ENCODE results near the gene BTN1A1. TPM values are rescaled to one million over a fixed set of nuclear protein-coding genes. Genes with fewer than 3 reads are reported as not detected.
"Not testable (repeated sequence)": the region's sequence is repeated elsewhere in the genome, so short reads cannot be mapped to it uniquely, and the experiment has no call there.

Gene BTN1A1
- total RNA-seq, 1 donor from 2014 or later: not detected

GRCh38 chr6:26502626-26503025 lies 2.5 kb downstream of the BTN1A1 start:
- ATAC-seq (no peak), DNase-seq (ENCODE audit: low spot score) (no peak)

DNA sequence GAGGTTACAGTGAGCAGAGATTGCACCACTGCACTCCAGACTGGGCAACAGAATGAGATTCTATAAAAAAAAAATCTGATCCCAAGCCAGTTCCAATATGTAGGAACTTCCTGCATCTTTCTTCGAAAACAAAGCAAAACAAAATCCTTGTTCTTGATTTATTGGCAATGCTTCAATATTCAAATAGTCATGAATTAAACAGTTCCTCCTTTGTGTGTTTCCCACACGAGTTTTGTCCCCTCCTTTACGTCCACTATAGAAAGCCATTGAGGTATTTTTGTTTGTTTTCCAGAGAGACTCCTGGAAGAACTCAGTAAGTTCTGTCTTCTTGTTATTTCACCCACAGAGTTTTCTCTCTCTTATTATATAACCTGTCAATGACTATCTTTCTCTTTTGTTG lies 7.6 kb downstream of the BTN1A1 start:
- DNase-seq (ENCODE audit: low spot score): no peak
- ATAC-seq: no peak

DNA sequence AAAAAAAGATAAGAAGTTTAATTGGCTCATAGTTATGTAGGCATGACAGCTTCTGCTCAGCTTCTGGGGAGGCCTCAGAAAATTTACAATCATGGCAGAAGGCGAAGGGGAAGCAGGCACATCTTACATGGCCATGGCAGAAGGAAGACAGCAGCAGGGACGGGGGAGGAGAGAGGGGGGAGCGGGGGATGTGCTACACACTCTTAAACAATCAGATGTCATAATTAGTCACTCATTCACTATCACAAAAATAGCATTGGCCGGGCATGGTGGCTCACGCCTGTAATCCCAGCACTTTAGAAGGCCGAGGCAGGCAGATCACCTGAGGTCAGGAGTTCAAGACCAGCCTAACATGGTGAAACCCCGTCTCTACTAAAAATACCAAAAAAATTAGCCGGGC lies 10.9 kb downstream of the BTN1A1 start:
- DNase-seq (ENCODE audit: low spot score); ATAC-seq: not testable (repeated sequence)

DNA sequence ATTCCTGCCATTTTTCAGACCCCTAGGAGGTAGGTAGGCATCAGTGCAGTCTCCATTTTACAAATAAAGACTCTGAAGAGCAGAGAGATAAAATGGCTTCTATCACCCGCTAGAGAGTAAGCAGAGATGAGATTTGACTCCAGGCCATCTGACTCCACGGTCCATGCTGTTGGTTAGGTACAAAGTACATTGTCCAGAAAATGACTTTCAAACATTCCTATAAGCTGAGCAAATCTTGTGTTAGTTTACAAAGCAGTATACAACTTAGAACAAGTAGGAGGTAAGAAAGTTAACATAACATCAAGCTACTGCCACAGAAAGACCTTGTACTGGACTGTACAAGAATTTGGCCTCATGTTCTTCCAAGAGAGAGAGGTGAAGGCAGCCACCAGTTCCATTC lies 14.9 kb downstream of the BTN1A1 start:
- ATAC-seq (no peak), DNase-seq (ENCODE audit: low spot score) (no peak)

DNA sequence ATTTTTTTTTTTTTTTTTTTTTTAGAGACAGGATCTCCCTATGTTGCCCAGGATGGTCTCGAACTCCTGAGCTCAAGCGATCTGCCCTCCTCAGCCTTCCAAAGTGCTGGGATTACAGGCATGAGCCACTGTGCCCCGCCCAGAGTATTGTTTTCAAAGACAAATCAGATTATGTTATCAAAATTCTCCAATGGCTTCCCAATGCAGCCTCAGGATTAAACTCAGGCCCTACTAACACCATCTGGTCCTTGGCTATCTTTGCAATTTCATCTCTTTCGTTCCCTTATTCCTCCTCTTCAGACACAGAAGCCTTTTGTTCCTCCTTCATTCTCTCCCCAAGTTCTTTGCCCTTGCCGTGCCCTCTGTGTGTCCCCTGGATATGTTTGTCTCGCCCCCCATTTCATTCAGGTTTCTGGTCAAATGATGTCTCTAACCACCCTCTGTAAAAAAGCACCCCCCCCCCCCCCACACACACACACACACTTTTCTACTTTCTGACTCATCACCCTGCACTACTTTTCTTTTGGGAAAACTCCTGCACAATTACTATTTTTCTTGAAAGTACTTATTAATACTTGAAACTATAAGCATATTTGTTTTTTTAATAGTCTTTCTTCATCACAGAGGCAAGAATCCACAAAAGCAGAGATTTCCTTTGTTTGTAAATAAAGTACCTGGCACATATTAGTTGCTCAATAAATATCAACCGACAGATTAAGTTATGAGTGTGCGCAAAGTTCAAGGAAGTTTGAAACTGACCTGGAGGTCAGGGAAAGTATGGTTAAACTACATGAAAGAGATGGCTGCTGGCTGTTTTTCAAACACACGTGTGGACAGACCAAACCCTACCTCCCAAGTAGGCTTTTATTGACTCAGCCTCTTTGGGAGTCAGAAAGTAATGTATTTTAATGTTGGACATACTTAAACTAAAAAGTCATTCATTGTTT lies 16.7 kb downstream of the BTN1A1 start:
- DNase-seq (ENCODE audit: low spot score): no peak
- no peak for ATAC-seq

- DNase-seq (ENCODE audit: low spot score) (no peak), ATAC-seq (no peak)
Observed at GRCh38 chr6:26519359-26519758, 19.3 kb downstream of the BTN1A1 start.

GRCh38 chr6:26520237-26520849 lies 20.2 kb downstream of the BTN1A1 start:
- ATAC-seq: peak; percentile 59

DNA sequence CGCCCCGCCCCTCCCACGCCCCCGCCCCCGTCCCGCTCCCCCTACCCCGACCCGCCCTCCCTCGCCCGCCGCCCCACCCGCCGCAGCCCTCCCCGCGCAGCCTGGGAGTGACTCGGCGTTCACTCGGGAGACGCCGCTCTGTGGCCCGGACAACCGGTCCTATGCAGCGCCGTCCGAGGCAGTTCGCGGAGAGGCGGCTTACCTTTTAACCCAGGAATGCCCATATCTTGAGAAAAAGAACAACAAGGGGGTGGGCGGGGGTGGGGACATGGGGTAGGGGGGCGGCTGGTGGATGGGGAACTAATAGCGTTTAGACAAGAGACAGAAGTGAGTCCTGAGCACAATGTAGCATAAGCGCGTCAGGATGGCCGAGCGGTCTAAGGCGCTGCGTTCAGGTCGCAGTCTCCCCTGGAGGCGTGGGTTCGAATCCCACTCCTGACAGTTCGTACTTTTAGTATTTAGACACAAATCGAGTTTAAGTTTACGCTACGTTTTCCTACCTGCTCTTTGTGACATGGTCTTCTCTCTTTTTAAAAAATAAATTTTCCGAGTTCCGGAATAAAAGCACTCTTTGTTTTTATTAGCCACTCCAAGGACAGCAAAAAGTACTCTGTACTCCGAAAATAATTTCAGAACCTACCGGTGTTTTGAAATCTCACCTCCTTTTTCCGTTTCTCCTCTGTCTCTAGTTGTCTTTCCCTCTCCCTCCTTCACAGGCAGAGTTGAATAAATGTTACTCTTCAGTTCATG lies 20.9 kb downstream of the BTN1A1 start:
- DNase-seq (ENCODE audit: low spot score) (peak; percentile 87), ATAC-seq (peak; percentile 88)

More at GRCh38 chr6:26520237-26520849, 20.2 kb downstream of the BTN1A1 start:
- DNase-seq (ENCODE audit: low spot score): peak; percentile 65

- DNase-seq (ENCODE audit: low spot score) (peak; percentile 64), ATAC-seq (peak; percentile 64)
Observed at GRCh38 chr6:26521600-26522391, 21.7 kb downstream of the BTN1A1 start.

DNA sequence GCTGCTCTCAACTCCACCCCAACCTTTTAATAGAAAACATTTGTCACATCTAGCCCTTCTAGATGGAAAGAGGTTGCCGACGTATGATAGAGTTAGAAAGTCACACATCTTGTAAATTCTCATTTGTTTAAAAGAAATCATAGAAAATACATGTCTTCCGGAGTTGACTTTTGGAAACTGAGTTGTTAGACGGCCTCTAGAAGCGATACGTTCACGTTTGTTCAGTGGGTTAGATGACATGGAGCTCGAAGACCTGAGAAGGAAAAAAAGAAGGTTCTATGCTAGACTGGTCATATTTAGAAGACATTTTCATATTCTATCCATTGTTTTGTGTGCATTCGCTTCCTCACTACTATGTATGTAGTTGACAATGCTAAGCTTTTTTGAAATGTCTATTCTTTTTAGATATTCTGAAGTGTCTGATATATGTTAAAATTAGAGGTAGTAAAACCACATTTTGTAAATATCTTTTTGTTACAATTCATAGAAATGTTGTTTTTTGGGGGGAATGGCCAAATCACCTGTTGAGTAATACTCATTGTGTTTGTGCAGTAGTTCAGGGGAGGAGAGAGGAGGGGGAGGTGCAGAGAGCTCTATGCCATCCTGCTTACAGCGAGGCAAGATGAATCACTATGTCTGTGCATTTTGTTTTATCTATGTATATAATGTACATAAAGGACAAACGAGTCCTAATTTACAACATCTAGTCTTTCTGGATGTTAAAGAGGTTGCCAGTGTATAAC lies 22.6 kb downstream of the BTN1A1 start:
- ATAC-seq; DNase-seq (ENCODE audit: low spot score): not testable (repeated sequence)

GRCh38 chr6:26524314-26524713 lies 24.2 kb downstream of the BTN1A1 start:
- DNase-seq (ENCODE audit: low spot score); ATAC-seq: not testable (repeated sequence)

DNA sequence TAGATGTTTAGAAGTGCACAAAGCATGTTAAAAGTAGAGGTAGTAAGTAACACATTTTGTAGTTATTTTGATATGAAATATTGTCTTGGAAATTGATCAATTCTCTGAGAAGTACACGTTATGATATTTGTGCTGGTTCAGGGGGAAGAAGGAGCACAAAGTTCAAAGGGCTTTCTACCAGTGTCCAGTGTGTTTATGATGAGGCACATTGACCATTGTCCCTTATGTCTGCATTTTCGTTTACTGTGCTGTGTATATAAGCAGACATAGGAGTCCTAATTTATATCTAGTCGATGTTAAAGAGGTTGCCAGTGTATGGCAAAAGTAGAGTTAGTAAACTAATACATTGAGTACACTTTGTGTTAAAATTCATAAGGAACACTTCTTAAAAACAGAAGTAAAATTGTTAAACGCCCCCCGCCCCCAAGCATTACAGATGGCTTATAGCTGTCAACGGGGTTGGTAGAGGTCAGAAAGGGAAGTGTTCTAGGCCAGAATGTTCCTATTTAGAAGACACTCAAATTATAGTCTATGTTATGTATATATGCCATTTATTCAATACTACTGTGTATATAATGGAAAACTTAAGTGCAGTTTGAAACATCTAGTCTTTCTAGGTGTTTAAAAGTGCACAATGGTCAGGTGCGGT lies 24.7 kb downstream of the BTN1A1 start:
- DNase-seq (ENCODE audit: low spot score): no peak
- ATAC-seq: no peak

DNA sequence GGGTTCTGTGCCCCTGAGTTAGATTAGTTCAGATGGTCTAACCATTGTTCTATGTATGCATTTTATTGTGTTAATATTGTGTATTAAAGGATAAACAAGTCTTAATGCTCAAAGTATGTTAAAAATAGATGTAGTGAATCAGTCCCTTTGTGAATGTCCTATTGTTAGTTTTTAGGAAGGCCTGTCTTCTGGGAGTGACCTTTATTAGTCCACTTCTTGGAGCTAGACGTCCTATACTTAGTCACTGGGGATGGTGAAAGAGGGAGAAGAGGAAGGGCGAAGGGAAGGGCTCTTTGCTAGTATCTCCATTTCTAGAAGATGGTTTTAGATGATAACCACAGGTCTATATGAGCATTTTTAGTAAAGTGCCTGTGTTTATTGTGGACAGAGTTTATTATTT lies 25.7 kb downstream of the BTN1A1 start:
- no peak for ATAC-seq

DNA sequence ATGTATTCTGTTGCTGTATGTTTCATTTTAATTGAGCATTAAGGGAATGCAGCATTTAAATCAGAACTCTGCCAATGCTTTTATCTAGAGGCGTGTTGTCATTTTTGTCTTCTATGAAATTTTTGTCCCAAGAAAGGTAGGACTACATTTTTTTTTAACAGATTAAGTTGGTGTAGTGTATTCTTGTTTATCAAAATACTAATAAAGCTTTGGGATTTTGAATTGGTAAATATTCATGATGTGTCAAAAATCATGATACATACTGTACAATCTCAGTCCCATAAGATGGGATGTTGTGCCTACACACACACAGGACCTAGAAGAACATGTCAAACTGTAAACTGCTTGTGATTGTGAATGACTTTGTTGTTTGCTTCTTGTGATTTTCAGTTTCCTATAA lies 26.8 kb downstream of the BTN1A1 start:
- ATAC-seq (no peak), DNase-seq (ENCODE audit: low spot score) (no peak)

More for the DNA sequence above, 25.7 kb downstream of the BTN1A1 start:
- no peak for DNase-seq (ENCODE audit: low spot score)

GRCh38 chr6:26530203-26530602 lies 30.1 kb downstream of the BTN1A1 start:
- peak; percentile 70 for DNase-seq (ENCODE audit: low spot score)
- ATAC-seq: peak; percentile 87

GRCh38 chr6:26531897-26532296 lies 31.8 kb downstream of the BTN1A1 start:
- DNase-seq (ENCODE audit: low spot score): no peak
- ATAC-seq: no peak

DNA sequence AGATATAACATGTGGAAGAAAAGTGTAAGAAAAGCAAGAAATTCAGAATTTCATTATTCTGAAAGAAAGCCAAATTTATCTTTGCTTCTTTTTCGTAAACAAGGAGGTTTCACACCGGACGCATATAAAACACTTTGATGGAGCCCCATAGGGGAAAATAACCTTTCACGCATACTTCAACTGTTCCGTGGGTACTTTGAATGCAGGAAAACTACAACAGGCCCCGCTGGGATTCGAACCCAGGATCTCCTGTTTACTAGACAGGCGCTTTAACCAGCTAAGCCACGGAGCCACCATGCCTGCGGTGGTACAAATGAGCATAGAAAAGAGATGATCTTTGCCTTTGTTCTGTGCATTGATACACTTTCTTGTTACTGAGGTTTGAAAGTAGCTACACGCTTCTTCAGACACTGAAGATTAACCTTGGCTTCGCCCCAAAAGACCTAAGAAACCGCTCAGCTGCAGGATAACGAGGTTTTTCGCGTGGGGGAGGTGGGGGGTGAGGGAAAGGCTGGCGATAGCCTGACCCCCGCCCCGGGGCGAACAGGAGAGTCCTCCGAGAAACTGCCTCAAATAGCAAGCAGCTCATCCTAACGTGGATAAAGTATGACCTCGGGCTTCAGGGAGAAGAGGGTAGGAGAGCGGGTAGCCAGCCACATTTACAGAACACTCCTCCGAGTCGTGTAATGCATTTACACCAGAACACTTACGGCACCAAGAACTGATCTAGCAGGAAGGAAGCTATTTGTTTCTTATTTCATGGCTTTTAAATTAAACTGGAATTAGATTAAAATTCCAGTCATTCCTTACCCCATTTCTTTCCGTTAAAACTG lies 32.8 kb downstream of the BTN1A1 start:
- ATAC-seq (peak; percentile 62), DNase-seq (ENCODE audit: low spot score) (peak; percentile 90)

GRCh38 chr6:26533532-26533931 lies 33.4 kb downstream of the BTN1A1 start:
- ATAC-seq: no peak
- DNase-seq (ENCODE audit: low spot score): no peak

All from left lobe of liver (tissue), 2 donors.